B cell (primary cell): ENCODE measurements around the gene FBXL16. TPM values are rescaled to one million over a fixed set of nuclear protein-coding genes. Genes with fewer than 3 reads are reported as not detected.

Source experiments
- ATAC-seq: fragments of 200-7000 bp; cut with Tn5 transposase; one replicate; pipeline ENCODE4 v1.10.0; 2021; ENCODE audit warnings: low read depth, mild to moderate bottlenecking, moderate number of reproducible peaks, moderate library complexity
- CTCF ChIA-PET: fragments of 350-600 bp; sonication (Branson Sonifier 250); formaldehyde crosslinking; loops from one replicate; lab custom pipeline; 2021; ENCODE audit warnings: antibody characterized with exemption, inconsistent platforms; lab: Charles Lee
- POLR2A ChIA-PET: fragments of 350-600 bp; sonication (Branson Sonifier 250); formaldehyde crosslinking; loops from one replicate; lab custom pipeline; 2021; ENCODE audit warnings: antibody characterized with exemption; lab: Charles Lee
- DNase-seq: peaks from one replicate; pipeline ENCODE4 v3.0.0; 2013
- H2AFZ ChIP-seq: 2 replicates; pipeline ENCODE4 v1.6.1; 2012; ENCODE audit warnings: mild to moderate bottlenecking, low read depth, low read length; ENCODE audit not compliant: insufficient read depth, poor library complexity, severe bottlenecking
- H3K27ac ChIP-seq, 2 donors: 1 replicate in 1 of 2; 2 replicates in 1 of 2; pipeline ENCODE4 v1.5.1; 2012 to 2013; ENCODE audit warnings: low read length in 2 of 2, mild to moderate bottlenecking in 2 of 2, moderate library complexity in 1 of 2
- H3K27me3 ChIP-seq, 4 experiments: fragments of 200-600 bp in 1 of 4; sonication (generic) in 1 of 4; replicated peaks in 1 of 4; 1 replicate in 2 of 4; 2 replicates in 2 of 4; pipeline versions ENCODE4 v1.6.1 to v1.7.0; 2013 to 2016; ENCODE audit warnings: low read length in 3 of 4, mild to moderate bottlenecking in 2 of 4, mixed read lengths in 1 of 4, moderate library complexity in 1 of 4; ENCODE audit not compliant: insufficient read depth in 4 of 4, control insufficient read depth in 3 of 4; ENCODE audit errors: control extremely low read depth in 1 of 4
- H3K36me3 ChIP-seq, 2 experiments: replicated peaks in 1 of 2; 1 replicate in 1 of 2; 2 replicates in 1 of 2; pipeline versions ENCODE4 v1.6.1 to v1.7.1; 2013; ENCODE audit warnings: low read length in 1 of 2; ENCODE audit not compliant: insufficient read depth in 2 of 2, control insufficient read depth in 1 of 2; ENCODE audit errors: control extremely low read depth in 1 of 2, extremely low read depth in 1 of 2
- H3K4me1 ChIP-seq, 2 donors: fragments of 200-600 bp in 1 of 2; sonication (generic) in 1 of 2; 1 replicate in 1 of 2; 2 replicates in 1 of 2; pipeline versions ENCODE4 v1.5.1 to v1.6.1; 2013 to 2017; ENCODE audit warnings: low read length in 2 of 2; ENCODE audit not compliant: control insufficient read depth in 2 of 2, insufficient read depth in 2 of 2
- H3K4me2 ChIP-seq: replicated peaks from 2 replicates; pipeline ENCODE3; 2012; ENCODE audit warnings: mild to moderate bottlenecking, low read depth, low read length; ENCODE audit not compliant: poor library complexity, severe bottlenecking
- H3K4me3 ChIP-seq, 5 experiments: fragments of 200-600 bp in 1 of 5; sonication (generic) in 1 of 5; 1 replicate in 3 of 5; 2 replicates in 2 of 5; pipeline versions ENCODE4 v1.5.1 to v1.7.0; 2011 to 2016; ENCODE audit warnings: low read length in 4 of 5, mild to moderate bottlenecking in 4 of 5, low read depth in 2 of 5, control low read depth in 1 of 5, moderate library complexity in 1 of 5; ENCODE audit not compliant: insufficient read depth in 1 of 5; ENCODE audit errors: control extremely low read depth in 1 of 5, extremely low read depth in 1 of 5
- H3K79me2 ChIP-seq: fragments of 200-600 bp; sonication (generic); one replicate; pipeline ENCODE4 v1.6.0; 2016; ENCODE audit warnings: low read length; ENCODE audit not compliant: control insufficient read depth, insufficient read depth
- H3K9ac ChIP-seq: fragments of 200-600 bp; sonication (generic); 2 replicates; pipeline ENCODE4 v1.6.1; 2017; ENCODE audit warnings: mild to moderate bottlenecking, low read length, moderate library complexity
- H3K9me3 ChIP-seq, 3 donors: one replicate each; pipeline versions ENCODE4 v1.6.1 to v1.7.1; 2013; ENCODE audit warnings: low read length in 2 of 3; ENCODE audit not compliant: control insufficient read depth in 2 of 3, insufficient read depth in 1 of 3; ENCODE audit errors: control extremely low read depth in 1 of 3
- H4K20me1 ChIP-seq: 2 replicates; pipeline ENCODE4 v1.6.0; 2012; ENCODE audit warnings: mild to moderate bottlenecking, low read length; ENCODE audit not compliant: insufficient read depth, control insufficient read depth, poor library complexity, severe bottlenecking
- H3K27ac Mint-ChIP-seq: one replicate; pipeline ENCODE4 v1.8.0; 2021; ENCODE audit warnings: mixed read lengths
- H3K27me3 Mint-ChIP-seq: one replicate; pipeline ENCODE4 v1.8.0; 2021; ENCODE audit warnings: mixed read lengths
- H3K4me1 Mint-ChIP-seq: one replicate; pipeline ENCODE4 v1.8.0; 2021; ENCODE audit warnings: mixed read lengths
- H3K4me3 Mint-ChIP-seq: one replicate; pipeline ENCODE4 v1.8.0; 2021; ENCODE audit warnings: mixed read lengths
- H3K9me3 Mint-ChIP-seq: one replicate; pipeline ENCODE4 v1.8.0; 2022; ENCODE audit warnings: mixed read lengths; ENCODE audit not compliant: insufficient read depth
- CTCF ChIP-seq: fragments of 200-600 bp; IDR thresholded peaks from one replicate; pipeline ENCODE4 v1.8.0; 2022; ENCODE audit warnings: antibody characterized with exemption, mild to moderate bottlenecking
- EZH2 ChIP-seq: IDR thresholded peaks from 2 replicates; pipeline ENCODE4 v1.6.1; 2012; ENCODE audit warnings: borderline replicate concordance, low read depth, mild to moderate bottlenecking, moderate library complexity, low read length; ENCODE audit not compliant: insufficient read depth, poor library complexity, severe bottlenecking
- WGBS: methylation state at CpG from one replicate; pipeline ENCODE4 v1.1.5; 2013; ENCODE audit warnings: missing lambda C conversion rate; ENCODE audit not compliant: insufficient coverage; 5-methylcytosine and 5-hydroxymethylcytosine counted together
- intact Hi-C: fragments of 100-400 bp; cut with micrococcal nuclease; formaldehyde crosslinking; loops from one replicate; pipeline ENCODE4 v1.10.0; 2022
- polyA plus RNA-seq: library from polyadenylated mRNA; depleted of rRNA; stranded (reverse); fragments of >200 nt; gene quantifications from 2 replicates; pipeline ENCODE4 v1.2.3, GENCODE V29; 2012
- total RNA-seq, 2 donors: library from RNA; stranded (reverse); fragments of 120-200 nt in 1 of 2; gene quantifications; 1 replicate in 1 of 2; 2 replicates in 1 of 2; pipeline versions ENCODE4 v1.2.3 to v1.2.4, GENCODE V29; 2013 to 2022

The FBXL16 gene
- total and polyA plus RNA-seq, 2 donors (not counting 1 experiment from before 2014, with no cell fraction given), result 2.2 to 5.8 TPM

GRCh38 chr16:679814-680624 lies 25.6 kb downstream of the FBXL16 start, which contains the start of gene STUB1:
STUB1 (plus strand) TSS chr16:680410; CDS start chr16:680526, 116 bp downstream.
- peaks cover 0 to 19% (median 8%) of the 10 kb centered on the region in 4 experiments for H3K27me3 ChIP-seq
- peak within 1 kb of the TSS; percentile 73 for H3K9ac ChIP-seq
- peaks cover 29 to 66% of the 10 kb centered on the region in 2 donors for H3K4me1 ChIP-seq
- POLR2A ChIA-PET, result interaction anchor here (0.8 to 1.1 kb wide), 2 partner anchors 10 to 154 kb away, joined by 3 to 6 read pairs; partner anchors contain the start of gene WDR24
- peaks cover 29% of the 10 kb centered on the region for H3K79me2 ChIP-seq
- H3K36me3 ChIP-seq, result peaks cover 0 to 17% of the 10 kb centered on the region in 2 experiments
- H3K9me3 Mint-ChIP-seq, result no peaks in the 10 kb centered on the region
- peak within 1 kb of the TSS; percentile 99 for H3K4me2 ChIP-seq
- CTCF ChIA-PET, result interaction anchor here (0.8 kb wide), 1 partner anchor 10 kb away, joined by 3 read pairs; the partner anchor contains the start of gene WDR24
- H3K4me3 ChIP-seq, result peak within 1 kb of the TSS; percentile 22 to 84 (median 65)
- peak within 1 kb of the TSS; percentile 85 for H2AFZ ChIP-seq
- H3K27ac ChIP-seq, result peak within 1 kb of the TSS; percentile 74 to 81
- peak within 1 kb of the TSS; percentile 89 for H3K4me3 Mint-ChIP-seq
- under 1% methylated on average over 85 of the region's 91 CpGs for WGBS
- H3K27me3 Mint-ChIP-seq, result peaks cover 3% of the 10 kb centered on the region
- peak within 1 kb of the TSS; percentile 94 for H3K27ac Mint-ChIP-seq
- DNase-seq (peak; percentile 93), ATAC-seq (peak; percentile 74)
- no peak for TF ChIP-seq EZH2
- no peak for TF ChIP-seq CTCF
- H4K20me1 ChIP-seq, result peaks cover 31% of the 10 kb centered on the region
- intact Hi-C loops, result loop anchor here (1.0 to 5.0 kb wide), 5 partner anchors 12 to 997 kb away; partner anchors contain the start of genes ANTKMT, JPT2, METTL26 and RHOT2
- H3K4me1 Mint-ChIP-seq, result peaks cover 41% of the 10 kb centered on the region
- H3K9me3 ChIP-seq, result peaks cover 0 to 7% (median 0%) of the 10 kb centered on the region in 3 donors
